GM18873 (cell line): ENCODE measurements around the gene DNAH3.
"Not testable (repeated sequence)": the region's sequence is repeated elsewhere in the genome, so short reads cannot be mapped to it uniquely, and the experiment has no call there.

Experiments
- ATAC-seq: cut with Tn5 transposase; IDR thresholded peaks from one replicate; pipeline ENCODE4 v1.9.1; 2021; ENCODE audit warnings: mild to moderate bottlenecking, moderate library complexity, moderate number of reproducible peaks; ENCODE audit not compliant: unreplicated experiment, low FRiP score

DNAH3 gene

DNA sequence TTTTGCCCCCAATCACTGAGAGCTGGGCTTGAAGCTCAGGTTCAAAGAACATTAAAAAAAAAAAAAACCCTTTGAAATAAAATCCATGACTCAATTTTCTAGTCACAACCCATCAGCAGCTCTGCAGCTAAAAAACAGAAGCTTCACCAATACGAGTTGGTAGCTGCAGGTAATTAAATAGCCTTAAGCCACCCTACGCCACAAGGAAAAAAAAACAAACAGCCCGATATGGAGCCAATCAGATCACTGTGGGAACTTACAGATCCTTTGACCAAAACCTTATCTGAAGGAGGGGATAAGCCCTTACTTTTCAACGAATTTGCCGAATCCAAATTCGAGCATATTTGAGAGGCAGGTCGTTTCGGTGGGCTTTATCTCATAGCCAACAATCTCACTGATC, 69.3 kb downstream of the DNAH3 start:
- no peak for ATAC-seq

DNA sequence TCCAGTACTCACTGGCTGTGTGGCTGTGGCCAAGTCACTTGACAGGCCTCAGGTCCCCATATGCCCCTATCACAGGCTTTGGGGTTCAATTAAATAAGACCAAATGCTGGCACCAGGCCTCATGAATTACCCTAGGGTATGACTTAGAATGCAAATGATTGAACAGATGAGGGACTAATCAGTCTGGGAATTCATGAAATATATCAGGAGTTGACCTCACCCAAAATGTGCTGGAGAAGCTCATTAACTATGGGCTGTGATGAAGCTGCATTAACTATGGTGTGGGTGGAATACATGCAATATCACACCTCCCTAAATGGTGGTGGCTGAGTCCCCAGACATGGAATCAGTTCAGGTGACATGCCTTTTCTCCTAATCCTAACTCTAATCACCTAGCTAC, 72.1 kb downstream of the DNAH3 start:
- ATAC-seq: no peak

DNA sequence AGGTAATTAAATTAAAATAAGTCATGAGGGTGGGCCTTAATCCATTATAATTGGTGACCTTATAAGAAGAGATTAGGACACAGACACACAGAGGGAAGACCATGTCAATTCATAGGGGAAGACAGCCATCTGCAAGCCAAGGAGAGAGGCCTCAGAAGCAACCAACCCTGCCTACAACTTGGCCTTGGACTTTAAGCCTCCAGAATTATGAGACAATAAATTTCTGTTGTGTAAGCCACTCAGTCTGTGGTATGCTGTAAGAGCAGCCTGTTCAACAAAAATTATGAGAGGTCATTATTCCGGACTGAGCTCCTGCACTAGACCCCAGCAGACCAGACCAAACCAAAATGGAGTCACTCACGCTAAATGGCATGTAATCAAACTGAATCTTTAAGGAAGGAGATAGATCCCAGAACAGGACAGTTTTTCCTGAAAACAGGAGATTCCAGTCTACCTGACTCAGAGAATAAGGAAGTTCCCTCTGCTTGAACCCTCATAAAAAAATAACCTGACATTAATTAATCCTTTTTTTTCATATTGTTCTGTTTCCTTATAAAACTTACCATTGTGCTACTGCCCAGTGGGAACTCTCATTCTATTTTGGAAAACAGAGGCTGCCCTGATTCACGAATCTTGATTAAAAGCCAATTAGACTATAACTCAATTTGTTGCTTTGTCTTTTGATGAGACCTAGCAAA, 74.3 kb downstream of the DNAH3 start:
- no peak for ATAC-seq

DNA sequence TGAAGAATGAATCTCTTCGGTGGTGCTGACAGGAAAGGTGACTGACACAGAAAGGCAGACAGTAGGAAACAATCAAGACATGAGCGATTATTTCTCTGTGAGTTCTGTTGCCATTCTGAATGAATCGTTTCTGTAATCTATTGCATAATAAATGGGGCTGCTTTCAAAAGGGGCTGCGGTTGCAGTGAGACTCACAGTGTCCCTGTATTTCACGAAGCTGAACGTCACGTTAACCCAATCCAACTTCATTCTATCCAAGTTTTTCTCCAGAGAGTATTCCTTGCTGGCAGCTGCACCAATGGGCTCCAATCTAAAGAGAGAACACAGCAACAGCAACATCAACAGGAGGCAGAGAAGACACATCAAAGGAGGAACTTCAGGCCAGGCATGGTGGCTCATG, 75.4 kb downstream of the DNAH3 start:
- ATAC-seq: no peak

DNA sequence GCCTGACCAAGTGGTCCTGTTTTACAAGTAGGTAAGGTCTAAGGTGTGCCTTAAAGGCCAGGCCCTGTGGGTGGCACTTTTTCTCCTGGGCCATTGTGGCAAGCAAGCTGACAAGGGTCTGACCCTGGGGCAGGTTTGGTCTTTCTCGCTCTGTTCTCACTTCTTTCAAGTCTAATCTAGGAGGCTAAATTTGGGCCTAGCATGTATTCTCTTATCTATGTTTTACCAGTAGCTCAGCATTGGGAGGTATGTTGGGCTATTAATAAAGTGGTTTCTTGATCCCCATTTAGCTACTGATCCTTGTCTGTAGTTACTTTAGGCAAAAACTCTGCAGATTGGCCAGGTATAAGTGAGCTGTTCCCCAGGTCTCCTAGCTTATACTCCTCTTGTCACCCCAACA, 77.7 kb downstream of the DNAH3 start:
- ATAC-seq: no peak

DNA sequence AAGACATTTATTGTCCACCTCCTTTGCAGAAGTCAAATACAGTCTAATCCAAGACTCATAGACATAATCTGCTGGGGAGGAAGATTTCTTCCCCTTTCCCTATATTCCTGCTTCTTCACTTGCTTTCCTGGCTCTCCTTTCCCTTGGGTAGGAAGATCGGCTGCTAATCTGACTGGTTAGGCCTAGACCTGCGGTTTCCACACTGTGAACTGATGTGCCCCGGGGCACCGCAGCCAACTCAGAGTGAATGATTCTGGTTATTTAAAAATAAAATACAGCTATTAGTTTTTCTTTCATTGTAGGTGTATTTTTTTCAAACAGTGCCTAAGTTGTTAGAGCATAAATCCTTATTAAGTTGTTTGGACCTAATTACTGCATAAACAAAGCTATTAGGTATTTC, 78.9 kb downstream of the DNAH3 start:
- ATAC-seq: no peak

DNA sequence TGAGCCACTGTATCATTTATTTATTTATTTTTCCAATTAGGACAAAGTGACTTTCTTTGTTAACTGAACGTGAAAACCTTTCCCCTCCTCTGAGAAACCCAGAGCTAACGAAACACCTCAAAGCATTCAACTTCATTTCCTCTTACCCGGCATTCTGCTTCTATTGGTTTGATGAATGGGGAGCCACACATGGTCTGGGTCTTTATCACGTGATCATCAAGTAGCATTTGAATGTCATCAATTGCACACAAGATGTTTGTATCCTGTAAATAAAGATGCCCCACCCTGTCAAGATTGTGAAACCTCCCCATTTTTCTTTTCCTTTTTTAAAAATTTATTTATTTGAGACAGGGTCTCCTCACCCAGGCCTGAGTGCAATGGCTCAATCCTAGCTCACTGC, 80.1 kb downstream of the DNAH3 start:
- ATAC-seq: no peak

DNA sequence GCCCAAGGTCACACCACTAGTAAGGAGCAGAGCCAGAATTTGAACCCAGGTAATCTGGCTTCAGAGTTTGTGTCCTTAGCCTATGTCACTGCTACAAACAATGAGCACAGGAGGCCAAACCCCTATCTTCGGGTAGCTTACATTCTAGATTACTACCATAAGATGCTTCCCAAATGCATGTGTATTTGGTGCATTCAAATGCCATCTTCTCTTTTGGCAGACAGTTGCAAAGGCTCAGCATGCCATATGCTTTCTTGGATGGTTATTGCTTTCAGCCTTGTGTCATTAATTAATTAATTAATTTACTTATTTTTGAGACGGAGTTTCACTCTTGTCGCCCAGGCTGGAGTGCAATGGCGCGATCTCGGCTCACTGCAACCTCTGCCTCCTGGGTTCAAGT, 80.7 kb downstream of the DNAH3 start:
- no peak for ATAC-seq

DNA sequence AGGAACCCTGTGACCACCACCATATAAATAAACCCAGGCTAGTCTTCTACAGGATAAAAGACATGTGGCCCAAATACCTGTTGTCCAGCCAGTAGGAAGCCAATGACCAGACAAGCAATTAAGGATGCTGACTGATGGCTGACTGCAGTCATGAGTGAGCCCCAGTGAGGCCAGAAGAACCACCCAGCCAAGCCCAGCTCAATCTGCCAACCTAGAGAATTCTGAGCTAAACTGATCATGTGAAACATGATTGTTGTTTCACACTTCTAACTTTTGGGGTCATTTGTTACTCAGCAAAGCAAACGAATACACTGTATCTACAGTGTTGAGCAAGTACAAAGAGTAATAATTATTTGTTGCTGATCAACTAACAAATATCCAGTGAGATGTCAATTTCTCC, 86.4 kb downstream of the DNAH3 start:
- no peak for ATAC-seq

DNA sequence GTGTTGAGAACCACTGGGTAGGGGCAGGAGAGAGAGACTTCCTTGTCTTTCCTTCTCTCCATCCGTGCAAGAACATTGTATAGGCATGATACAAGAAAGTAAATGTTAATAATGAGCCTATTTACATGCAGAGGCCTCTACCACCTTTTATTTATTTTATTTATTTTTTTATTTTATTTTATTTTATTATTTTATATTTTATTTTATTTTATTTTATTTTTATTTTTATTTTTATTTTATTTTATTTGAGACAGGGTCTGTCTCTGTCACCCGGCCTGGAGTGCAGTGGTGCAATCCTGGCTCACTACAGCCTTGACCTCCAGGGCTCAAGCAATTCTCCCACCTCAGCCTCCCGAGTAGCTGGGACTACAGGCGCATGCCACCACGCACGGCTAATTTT, 87.3 kb downstream of the DNAH3 start:
- not testable (repeated sequence) for ATAC-seq

DNA sequence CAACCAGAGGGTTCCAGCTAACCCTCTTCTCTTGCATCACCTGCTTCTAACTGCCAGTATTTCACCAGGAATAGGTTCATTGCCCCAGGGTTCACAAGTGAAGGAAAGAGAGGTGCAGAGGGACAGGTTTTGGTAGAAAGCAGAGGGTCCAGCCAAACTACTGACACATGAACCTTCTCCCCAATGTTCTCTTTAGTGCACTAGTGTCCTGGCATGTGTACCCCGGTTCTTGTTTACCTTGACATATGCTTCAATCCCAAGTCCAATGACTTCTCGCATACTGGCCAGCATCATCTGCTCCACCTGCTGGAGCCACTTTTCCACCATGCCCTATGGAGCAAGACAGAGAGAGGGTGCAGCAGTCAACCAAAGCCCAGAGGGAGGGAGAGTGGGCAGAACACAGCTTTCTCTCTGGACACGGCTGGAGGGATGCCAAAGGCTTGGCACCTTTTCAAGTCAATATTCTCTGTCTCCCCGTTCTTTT, 90.6 kb downstream of the DNAH3 start:
- ATAC-seq: no peak

DNA sequence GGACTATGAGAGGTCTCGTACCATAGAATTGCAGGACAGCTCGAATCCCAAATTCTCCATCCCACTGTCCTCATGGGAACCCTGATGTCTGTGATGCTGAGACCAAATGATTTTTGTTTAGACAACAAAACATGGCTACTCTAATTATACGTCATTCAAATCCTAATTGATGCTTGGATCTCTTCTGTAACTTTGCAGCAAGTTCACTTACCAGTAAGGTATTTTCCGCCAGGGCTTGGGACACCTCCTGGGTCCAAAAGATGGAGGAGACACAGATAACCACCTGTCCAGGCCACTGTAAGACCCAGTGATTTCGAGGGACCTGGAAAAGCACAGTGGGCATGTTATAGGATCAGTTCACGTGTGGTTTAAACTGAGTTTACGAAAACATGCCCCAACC, 92.8 kb downstream of the DNAH3 start:
- no peak for ATAC-seq

DNA sequence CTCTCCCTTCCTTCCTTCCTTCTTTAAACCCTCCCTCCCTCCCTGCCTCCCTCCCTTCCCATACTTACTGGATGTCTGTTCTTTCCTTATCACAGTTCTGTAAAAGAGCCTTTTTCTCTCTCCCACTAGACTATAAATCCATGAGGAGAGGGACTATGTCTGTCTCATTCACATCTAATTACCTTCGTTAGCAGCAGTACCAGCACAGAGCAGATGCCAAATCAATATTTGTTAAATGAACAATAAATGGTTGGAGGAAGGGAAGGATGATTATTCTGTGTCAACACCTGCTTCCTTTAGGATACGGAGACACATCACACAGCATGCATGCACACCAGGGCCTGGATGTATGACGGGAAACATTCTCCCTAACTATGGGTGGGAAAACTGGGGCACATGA, 94.2 kb downstream of the DNAH3 start:
- ATAC-seq: no peak

DNA sequence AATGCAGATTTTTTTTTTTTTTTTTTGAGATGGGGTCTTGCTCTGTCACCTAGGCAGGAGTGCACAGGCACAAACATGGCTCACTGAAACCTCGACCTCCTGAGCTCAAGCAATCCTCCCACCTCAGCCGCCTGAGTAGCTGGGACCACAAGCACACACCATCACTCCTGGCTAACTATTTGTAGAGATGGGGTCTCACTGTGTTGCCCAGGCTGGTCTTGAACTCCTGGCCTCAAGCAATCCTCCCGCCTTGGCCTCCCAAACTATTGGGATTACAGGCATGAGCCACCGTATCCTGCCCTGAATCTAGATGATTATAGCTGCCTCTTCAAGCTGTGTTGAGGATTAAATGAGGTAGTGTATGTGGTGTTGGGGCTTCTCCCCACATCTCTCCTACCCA, 94.9 kb downstream of the DNAH3 start:
- not testable (repeated sequence) for ATAC-seq

DNA sequence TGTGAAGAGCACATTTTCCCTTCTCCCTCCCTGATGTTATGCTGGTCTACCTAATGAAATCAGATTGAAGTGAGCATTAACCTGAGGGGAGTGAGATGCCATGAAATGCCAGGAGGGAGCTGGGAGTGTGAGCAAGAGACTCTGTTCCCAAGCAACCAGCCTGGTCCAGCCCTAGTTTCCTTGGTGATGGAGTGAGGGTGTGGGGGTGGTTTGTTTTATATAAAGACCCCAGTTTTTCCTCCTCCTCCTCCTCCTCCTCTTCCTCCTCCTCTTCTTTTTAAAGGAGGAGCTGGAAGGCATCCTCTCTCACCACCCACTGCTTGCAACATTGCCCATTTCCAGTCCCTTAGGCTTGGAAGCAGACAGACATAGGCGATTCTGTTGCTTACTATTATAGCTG, 97.1 kb downstream of the DNAH3 start:
- ATAC-seq: no peak

DNA sequence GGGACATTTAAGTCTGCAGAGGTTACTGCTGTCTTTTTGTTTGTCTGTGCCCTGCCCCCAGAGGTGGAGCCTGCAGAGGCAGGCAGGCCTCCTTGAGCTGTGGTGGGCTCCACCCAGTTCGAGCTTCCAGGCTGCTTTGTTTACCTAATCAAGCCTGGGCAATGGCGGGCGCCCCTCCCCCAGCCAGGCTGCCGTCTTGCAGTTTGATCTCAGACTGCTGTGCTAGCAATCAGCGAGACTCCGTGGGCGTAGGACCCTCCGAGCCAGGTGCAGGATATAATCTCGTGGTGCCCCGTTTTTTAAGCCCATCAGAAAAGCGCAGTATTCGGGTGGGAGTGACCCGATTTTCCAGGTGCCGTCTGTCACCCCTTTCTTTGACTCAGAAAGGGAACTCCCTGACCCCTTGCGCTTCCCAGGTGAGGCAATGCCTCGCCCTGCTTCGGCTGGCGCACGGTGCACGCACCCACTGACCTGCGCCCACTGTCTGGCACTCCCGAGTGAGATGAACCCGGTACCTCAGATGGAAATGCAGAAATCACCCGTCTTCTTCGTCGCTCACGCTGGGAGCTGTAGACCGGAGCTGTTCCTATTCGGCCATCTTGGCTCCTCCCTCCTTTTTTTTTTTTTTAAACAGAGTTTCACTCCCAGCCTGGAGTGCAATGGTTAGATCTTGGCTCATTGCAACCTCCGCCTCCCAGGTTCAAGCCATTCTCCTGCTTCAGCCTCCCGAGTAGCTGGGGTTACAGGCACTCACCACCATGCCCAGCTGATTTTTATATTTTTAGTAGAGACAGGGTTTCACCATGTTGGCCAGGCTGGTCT, 102.3 kb downstream of the DNAH3 start:
- ATAC-seq: not testable (repeated sequence)

DNA sequence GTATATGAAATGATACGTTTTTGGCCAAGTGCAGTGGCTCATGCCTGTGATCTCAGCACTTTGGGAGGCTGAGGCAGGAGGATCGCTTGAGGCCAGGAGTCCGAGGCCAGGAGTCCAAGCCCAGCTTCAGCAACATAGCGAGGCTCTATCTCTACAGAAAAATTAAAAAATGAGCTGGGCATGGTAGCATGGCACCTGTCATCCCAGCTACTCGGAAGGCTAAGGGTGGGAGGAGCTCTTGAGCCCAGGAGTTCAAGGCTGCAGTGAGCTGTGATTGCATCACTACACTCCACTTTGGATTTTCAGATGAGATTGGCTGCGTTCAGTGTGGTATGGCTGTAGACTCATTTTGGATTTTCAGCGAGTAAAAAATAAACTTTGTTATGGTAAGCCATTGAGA, 112.4 kb downstream of the DNAH3 start:
- no peak for ATAC-seq

DNA sequence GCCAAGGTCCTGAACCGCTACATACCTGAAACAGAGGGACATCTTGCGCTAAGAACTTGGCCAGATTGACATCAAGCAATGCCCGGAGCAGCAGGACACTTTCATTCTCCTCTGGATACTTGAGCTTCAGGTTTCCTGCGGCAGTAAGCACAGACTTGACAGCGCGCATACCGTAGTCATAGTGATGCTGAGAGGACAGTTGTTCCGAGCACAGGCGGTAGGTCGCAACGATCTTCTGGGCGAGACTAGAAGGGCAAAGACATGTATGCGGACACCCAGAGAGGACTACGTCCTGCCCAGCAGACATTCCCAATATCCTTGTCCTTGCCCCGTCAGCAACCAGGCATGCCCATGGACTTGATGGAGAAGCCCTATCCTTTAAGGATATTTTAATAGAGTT, 112.9 kb downstream of the DNAH3 start:
- ATAC-seq: no peak

DNA sequence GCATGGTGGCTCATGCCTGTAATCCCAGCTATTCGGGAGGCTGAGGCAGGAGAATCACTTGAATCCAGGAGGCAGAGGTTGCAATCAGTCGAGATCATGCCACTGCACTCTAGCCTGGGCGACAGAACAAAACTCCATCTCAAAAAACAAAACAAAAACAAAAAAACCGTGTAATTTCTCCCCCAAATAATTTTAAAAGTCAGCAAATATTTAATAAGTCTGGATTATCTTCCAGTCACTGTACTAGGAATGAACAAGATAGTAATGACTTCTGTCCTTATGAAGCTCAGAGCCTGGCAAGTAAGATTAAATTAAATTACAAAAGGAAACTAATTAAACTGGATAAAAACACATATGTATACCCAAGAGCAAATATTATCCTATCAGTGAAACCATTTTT, 113.5 kb downstream of the DNAH3 start:
- ATAC-seq: no peak

DNA sequence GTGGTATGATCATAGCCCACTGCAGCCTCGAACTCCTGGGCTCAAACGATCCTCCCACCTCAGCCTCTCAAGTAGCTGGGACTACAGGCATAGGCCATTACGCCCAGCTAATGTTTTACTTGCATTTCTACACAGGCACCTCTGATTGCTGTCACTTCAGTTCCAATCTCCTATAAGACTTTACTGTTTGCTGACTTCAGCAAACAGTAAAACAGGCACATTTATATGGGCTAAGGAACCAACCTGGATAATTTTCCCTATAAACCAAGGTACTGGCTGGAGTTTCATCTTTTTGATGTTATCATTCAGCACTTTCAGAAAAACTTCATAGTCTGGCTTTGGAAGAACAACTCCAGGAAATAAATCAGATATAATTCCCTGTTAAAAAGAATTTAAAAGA, 114.2 kb downstream of the DNAH3 start:
- ATAC-seq: no peak

DNA sequence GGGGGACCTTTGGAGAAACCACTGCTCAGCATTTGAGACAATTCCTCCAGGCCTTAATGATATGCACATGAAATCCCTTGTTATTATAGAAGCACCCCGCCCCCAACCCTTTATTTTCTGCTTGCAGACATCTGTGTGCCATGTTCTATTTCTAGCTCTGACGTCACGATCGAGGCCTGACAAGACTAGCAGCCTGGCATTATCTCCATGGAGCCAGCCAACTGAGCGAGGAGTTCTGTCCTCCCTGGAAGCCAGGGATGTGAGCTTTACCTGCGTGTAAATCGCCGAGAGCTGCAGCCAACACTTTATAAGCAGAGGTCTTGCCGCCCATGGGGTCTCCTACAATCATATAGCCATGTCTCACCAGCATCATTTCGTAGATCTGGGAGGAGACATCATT, 116.9 kb downstream of the DNAH3 start:
- ATAC-seq: no peak

DNA sequence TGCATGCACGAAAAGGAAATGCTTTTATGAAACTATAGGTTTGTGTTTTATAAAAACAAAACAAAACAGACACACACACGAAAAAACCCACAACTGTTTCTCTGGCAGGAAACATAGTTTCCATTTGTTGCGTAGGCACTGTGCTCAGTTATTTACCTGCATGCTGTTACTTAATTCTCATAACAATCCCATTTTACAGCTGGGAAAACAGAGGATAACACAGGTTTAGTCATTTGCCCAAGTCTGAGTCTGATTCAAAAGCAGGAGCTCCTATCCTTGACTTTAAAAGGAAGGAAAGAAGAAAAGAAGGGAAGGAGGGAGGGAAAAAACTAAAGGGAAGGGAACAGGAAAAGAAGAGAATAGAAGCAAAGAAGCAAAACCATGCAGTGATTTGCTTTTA, 117.4 kb downstream of the DNAH3 start:
- ATAC-seq: no peak
